ENCODE data around the gene ITGAL. TPM values are rescaled to one million over a fixed set of nuclear protein-coding genes. Genes with fewer than 3 reads are reported as not detected.

ITGAL gene
- total and polyA plus RNA-seq, 2 of the 13 experiments (the other 11 are each of a cell fraction or from before 2014, with no cell fraction given): 0.86 to 1.2 TPM

GRCh38 chr16:30567160-30567990 is 94.8 kb downstream of the ITGAL start (continued):
- TF ChIP-seq PRDM15 (CRISPR knock-in tag; IDR thresholded peaks at IDR 0.05) (no peak), AKNA (CRISPR knock-in tag; IDR thresholded peaks at IDR 0.05; ENCODE audit: borderline replicate concordance) (no peak), MLLT10 (CRISPR knock-in tag; IDR thresholded peaks at IDR 0.05) (no peak), ZNF563 (CRISPR knock-in tag; IDR thresholded peaks at IDR 0.05) (peak; percentile 39; the same call in 1 of the 2 replicates), CAMTA2 (CRISPR knock-in tag; IDR thresholded peaks at IDR 0.05; ENCODE audit: borderline replicate concordance) (0 out of 2 replicates have a peak, but pooled peaks have one; percentile 44), HIVEP1 (CRISPR knock-in tag; IDR thresholded peaks at IDR 0.05) (peak; percentile 51; the same call in 1 of the 2 replicates), GATAD1 (CRISPR knock-in tag; IDR thresholded peaks at IDR 0.05) (no peak), ZNF121 (CRISPR knock-in tag; IDR thresholded peaks at IDR 0.05) (0 out of 2 replicates have a peak, but pooled peaks have one; percentile 19), CEBPB (IDR thresholded peaks at IDR 0.05; ENCODE audit: borderline replicate concordance, low read depth, low read length) (peak; percentile 0; the same call in 1 of the 2 replicates), ZMYM3 (CRISPR knock-in tag; IDR thresholded peaks at IDR 0.05) (0 out of 2 replicates have a peak, but pooled peaks have one; percentile 35), ZNF24 (IDR thresholded peaks at IDR 0.05) (peak; percentile 77; the same call in 1 of the 2 replicates), NAIF1 (CRISPR knock-in tag; IDR thresholded peaks at IDR 0.05; ENCODE audit: borderline replicate concordance) (no peak)
